ENCODE data around the gene OLFML1. TPM values are rescaled to one million over a fixed set of nuclear protein-coding genes. Genes with fewer than 3 reads are reported as not detected.

OLFML1 gene
- total RNA-seq, 1 donor from 2014 or later: 11.5 TPM

DNA sequence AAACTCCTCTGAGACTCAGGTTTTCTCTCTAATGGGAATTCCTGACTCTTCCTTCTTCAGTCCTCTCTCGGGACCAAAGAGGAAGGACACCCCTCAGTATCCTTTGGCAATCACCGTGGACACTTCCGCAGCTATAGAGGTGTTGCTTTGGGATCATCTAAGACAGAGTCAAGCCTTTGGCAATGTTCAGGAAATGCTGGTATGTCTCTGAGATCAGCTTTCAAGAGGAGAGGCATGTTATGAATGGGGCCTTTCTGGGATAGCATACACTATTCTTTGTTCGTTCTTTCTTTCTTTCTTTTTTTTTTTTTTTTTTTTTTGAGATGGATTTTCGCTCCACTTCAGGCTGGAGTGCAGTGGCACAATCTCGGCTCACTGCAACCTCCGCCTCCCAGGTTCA is 14.2 kb upstream of the OLFML1 start:
- intact Hi-C loops (cut with DNase I): no loop called here
- H3K4me3 ChIP-seq: no peak overlapping the region
- no peaks in the 10 kb centered on the region for H3K36me3 ChIP-seq
- H3K4me1 ChIP-seq: no peaks in the 10 kb centered on the region
- TF ChIP-seq POLR2AphosphoS5 (IDR thresholded peaks at IDR 0.05; ENCODE audit: insufficient read depth in 1 of 2, low read depth in 1 of 2) (no peak), POLR2A (IDR thresholded peaks at IDR 0.05) (no peak), CTCF (IDR thresholded peaks at IDR 0.05) (no peak)
- H3K9me3 ChIP-seq: no peaks in the 10 kb centered on the region
- peak in 1 of 2 donors; percentile 47 for DNase-seq (ENCODE audit: extremely low spot score in 2 of 2)
- H3K27me3 ChIP-seq: no peaks in the 10 kb centered on the region
- H3K27ac ChIP-seq: no peak overlapping the region

DNA sequence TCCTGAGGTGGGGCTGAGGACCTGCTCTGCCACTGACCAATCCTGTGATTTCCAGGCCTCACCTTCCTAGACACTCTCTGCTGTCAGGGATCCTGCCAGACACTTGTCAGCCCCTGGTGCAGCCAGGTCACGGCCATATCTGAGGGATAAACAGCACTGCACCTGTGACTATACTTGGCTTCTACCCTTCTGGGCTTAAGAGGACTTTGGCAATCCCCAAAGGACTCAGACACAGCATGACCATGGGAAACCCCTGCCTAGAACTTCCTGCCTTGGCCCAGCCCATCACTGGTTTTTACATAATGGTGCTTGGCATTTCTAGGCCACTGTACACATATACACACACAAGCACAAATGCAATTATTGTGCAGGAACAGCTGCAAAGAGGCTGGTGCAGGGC is 11.6 kb upstream of the OLFML1 start:
- intact Hi-C loops (cut with DNase I): no loop called here
- TF ChIP-seq POLR2AphosphoS5 (IDR thresholded peaks at IDR 0.05; ENCODE audit: insufficient read depth in 1 of 2, low read depth in 1 of 2) (no peak), CTCF (IDR thresholded peaks at IDR 0.05) (no peak), POLR2A (IDR thresholded peaks at IDR 0.05) (no peak)
- peak in 1 of 2 donors; percentile 56 for DNase-seq (ENCODE audit: extremely low spot score in 2 of 2)
- Histone ChIP-seq H3K36me3 (no peaks in the 10 kb centered on the region), H3K27me3 (no peaks in the 10 kb centered on the region), H3K4me1 (no peaks in the 10 kb centered on the region), H3K9me3 (no peaks in the 10 kb centered on the region), H3K27ac (no peak overlapping the region), H3K4me3 (no peak overlapping the region)

- Histone ChIP-seq H3K9me3 (no peaks in the 10 kb centered on the region), H3K27ac (no peak overlapping the region), H3K4me3 (no peak overlapping the region), H3K4me1 (no peaks in the 10 kb centered on the region), H3K27me3 (no peaks in the 10 kb centered on the region), H3K36me3 (no peaks in the 10 kb centered on the region)
- no peak for TF ChIP-seq POLR2AphosphoS5 (IDR thresholded peaks at IDR 0.05; ENCODE audit: insufficient read depth in 1 of 2, low read depth in 1 of 2)
- TF ChIP-seq POLR2A (IDR thresholded peaks at IDR 0.05): no peak
- TF ChIP-seq CTCF (IDR thresholded peaks at IDR 0.05): no peak
- intact Hi-C loops (cut with DNase I): no loop called here
- no peak for DNase-seq (ENCODE audit: extremely low spot score in 2 of 2)
Measured at GRCh38 chr11:7480113-7480512, 5.2 kb upstream of the OLFML1 start.

DNA sequence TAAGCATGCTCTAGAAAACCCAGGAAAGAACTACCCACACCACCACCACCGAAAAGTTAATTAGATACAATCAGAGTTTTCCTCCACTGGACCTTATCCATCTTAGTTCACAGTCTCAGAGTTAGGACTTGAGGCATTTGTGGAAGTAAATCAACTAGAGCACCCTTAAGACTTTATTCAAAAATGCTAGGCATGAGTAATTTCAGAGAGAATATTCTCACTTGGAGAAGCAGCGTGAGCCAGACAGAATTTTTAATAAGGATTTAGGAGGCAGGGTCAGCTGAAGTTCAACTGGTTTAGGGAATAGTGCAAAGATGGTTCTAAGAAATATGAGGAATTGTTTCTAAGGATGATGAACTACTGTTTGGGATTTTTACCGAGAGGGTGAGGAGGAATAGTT is 1.2 kb upstream of the OLFML1 start:
- no peaks in the 10 kb centered on the region for H3K4me1 ChIP-seq
- peak overlapping the region; percentile 63 for H3K27ac ChIP-seq
- no peak overlapping the region for H3K4me3 ChIP-seq
- no peaks in the 10 kb centered on the region for H3K36me3 ChIP-seq
- H3K27me3 ChIP-seq: no peaks in the 10 kb centered on the region
- intact Hi-C loops (cut with DNase I): no loop called here
- H3K9me3 ChIP-seq: no peaks in the 10 kb centered on the region
- DNase-seq (ENCODE audit: extremely low spot score in 2 of 2): no peak
- TF ChIP-seq POLR2A (IDR thresholded peaks at IDR 0.05) (no peak), CTCF (IDR thresholded peaks at IDR 0.05) (no peak), POLR2AphosphoS5 (IDR thresholded peaks at IDR 0.05; ENCODE audit: insufficient read depth in 1 of 2, low read depth in 1 of 2) (no peak)

- DNase-seq (ENCODE audit: extremely low spot score in 2 of 2): no peak
- Histone ChIP-seq H3K27ac (peak overlapping the region; percentile 63), H3K27me3 (no peaks in the 10 kb centered on the region), H3K4me3 (peak overlapping the region in 1 of 2 donors; percentile 50), H3K36me3 (no peaks in the 10 kb centered on the region), H3K4me1 (no peaks in the 10 kb centered on the region), H3K9me3 (no peaks in the 10 kb centered on the region)
- intact Hi-C loops (cut with DNase I): no loop called here
- no peak for TF ChIP-seq POLR2AphosphoS5 (IDR thresholded peaks at IDR 0.05; ENCODE audit: insufficient read depth in 1 of 2, low read depth in 1 of 2)
- no peak for TF ChIP-seq CTCF (IDR thresholded peaks at IDR 0.05)
- no peak for TF ChIP-seq POLR2A (IDR thresholded peaks at IDR 0.05)
Measured at GRCh38 chr11:7484645-7485044, 661 bp upstream of the OLFML1 start.
